A673 (cell line): ENCODE measurements around the gene APOA4.

ENCODE experiments used
- EZH2 ChIP-seq: fragments of 200-600 bp; sonication (generic); IDR thresholded peaks from 2 replicates; pipeline ENCODE4 v1.6.1; 2017; ENCODE audit warnings: borderline replicate concordance, low read depth, mild to moderate bottlenecking, mixed read lengths, antibody characterized with exemption, low read length; ENCODE audit not compliant: poor library complexity, severe bottlenecking
- TF ChIP-seq, protein P1 (sequence below): fragments of 300-800, 200-600 bp; sonication (generic); conservative IDR thresholded peaks from 2 replicates; pipeline ENCODE4 v1.5.1; 2017; ENCODE audit warnings: low read depth, mild to moderate bottlenecking, antibody characterized with exemption, low read length, moderate library complexity, mixed read lengths

DNA sequence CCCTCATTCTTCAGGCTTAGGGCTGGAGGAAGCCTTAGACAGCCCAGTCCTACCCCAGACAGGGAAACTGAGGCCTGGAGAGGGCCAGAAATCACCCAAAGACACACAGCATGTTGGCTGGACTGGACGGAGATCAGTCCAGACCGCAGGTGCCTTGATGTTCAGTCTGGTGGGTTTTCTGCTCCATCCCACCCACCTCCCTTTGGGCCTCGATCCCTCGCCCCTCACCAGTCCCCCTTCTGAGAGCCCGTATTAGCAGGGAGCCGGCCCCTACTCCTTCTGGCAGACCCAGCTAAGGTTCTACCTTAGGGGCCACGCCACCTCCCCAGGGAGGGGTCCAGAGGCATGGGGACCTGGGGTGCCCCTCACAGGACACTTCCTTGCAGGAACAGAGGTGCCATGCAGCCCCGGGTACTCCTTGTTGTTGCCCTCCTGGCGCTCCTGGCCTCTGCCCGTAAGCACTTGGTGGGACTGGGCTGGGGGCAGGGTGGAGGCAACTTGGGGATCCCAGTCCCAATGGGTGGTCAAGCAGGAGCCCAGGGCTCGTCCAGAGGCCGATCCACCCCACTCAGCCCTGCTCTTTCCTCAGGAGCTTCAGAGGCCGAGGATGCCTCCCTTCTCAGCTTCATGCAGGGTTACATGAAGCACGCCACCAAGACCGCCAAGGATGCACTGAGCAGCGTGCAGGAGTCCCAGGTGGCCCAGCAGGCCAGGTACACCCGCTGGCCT lies 7.2 kb upstream of the APOA4 start:
- TF ChIP-seq, protein P1, sequence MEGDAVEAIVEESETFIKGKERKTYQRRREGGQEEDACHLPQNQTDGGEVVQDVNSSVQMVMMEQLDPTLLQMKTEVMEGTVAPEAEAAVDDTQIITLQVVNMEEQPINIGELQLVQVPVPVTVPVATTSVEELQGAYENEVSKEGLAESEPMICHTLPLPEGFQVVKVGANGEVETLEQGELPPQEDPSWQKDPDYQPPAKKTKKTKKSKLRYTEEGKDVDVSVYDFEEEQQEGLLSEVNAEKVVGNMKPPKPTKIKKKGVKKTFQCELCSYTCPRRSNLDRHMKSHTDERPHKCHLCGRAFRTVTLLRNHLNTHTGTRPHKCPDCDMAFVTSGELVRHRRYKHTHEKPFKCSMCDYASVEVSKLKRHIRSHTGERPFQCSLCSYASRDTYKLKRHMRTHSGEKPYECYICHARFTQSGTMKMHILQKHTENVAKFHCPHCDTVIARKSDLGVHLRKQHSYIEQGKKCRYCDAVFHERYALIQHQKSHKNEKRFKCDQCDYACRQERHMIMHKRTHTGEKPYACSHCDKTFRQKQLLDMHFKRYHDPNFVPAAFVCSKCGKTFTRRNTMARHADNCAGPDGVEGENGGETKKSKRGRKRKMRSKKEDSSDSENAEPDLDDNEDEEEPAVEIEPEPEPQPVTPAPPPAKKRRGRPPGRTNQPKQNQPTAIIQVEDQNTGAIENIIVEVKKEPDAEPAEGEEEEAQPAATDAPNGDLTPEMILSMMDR = no peak
- no peak for TF ChIP-seq EZH2
